ENCODE measurements around the gene CDK8. TPM values are rescaled to one million over a fixed set of nuclear protein-coding genes. Genes with fewer than 3 reads are reported as not detected.

The CDK8 gene
- total and polyA plus RNA-seq, 9 of the 15 experiments (the other 6 are each of a cell fraction or from before 2014, with no cell fraction given): 11.3 to 33.7 (median 20.3) TPM

DNA sequence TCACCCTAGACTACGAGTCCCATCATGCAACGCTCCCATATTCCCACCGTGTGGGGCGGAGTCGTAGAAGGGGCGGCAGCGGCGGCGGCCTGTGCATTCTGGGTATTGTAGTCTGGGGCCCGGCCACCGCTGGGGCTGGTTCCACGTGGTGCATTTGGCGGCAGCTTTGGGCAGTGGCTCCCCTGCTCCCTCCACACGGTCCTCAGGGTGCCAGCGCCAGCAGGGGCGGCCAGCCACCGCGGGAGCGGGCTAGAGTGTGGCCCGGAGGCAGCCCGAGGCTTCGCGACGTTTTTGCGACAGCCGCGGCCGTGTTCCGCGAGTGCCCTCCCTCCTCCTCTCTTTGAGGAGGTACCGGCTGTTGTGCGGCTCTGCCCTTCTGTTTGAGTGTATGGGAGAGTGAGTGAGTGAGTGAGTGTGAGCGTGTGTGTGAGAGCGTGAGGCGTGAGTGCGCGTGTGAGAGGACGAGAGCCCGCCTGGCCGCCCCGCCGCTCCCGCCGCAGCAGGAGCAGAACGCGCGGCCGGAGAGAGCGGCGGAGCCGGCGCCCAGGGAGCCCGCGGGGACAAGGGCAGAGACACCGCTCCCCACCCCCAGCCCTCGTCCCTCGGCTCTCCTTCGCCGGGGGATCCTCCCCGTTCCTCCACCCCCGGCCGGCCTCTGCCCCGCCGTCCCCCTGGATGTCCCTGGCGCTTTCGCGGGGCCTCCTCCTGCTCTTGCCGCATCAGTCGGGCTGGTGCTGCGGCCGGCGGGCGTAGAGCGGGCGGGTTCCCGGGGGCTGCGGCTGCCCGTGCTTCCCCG lies at the start of gene CDK8 (continued):
- TF ChIP-seq CREB1 (IDR thresholded peaks at IDR 0.05): peak; percentile 49
- peak; percentile 11; the same call in 1 of the 2 replicates for TF ChIP-seq CREB1 (CRISPR knock-in tag; IDR thresholded peaks at IDR 0.05)
- no peak for TF ChIP-seq SFPQ (IDR thresholded peaks at IDR 0.05; ENCODE audit: low read depth, low read length)
- TF ChIP-seq ZNF507 (tag; conservative IDR thresholded peaks at IDR 0.05): no peak
- TF ChIP-seq NRF1 (conservative IDR thresholded peaks at IDR 0.05 in 1 of 2, IDR thresholded peaks at IDR 0.05 in 1 of 2): peak; percentile 36 to 44; a peak in 1 of 4 replicates
- peak; percentile 81 for TF ChIP-seq CREM (IDR thresholded peaks at IDR 0.05; ENCODE audit: low read depth)
- TF ChIP-seq, protein P1, sequence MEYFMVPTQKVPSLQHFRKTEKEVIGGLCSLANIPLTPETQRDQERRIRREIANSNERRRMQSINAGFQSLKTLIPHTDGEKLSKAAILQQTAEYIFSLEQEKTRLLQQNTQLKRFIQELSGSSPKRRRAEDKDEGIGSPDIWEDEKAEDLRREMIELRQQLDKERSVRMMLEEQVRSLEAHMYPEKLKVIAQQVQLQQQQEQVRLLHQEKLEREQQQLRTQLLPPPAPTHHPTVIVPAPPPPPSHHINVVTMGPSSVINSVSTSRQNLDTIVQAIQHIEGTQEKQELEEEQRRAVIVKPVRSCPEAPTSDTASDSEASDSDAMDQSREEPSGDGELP (CRISPR knock-in tag; IDR thresholded peaks at IDR 0.05; ENCODE audit: borderline replicate concordance): peak; percentile 59; the same call in 1 of the 2 replicates
- no peak for TF ChIP-seq E2F1 (CRISPR knock-in tag; IDR thresholded peaks at IDR 0.05)
- peak; percentile 24; the same call in 1 of the 2 replicates for TF ChIP-seq EGR1 (conservative IDR thresholded peaks at IDR 0.05)
- TF ChIP-seq ZFX (CRISPR knock-in tag; IDR thresholded peaks at IDR 0.05): peak; percentile 49
- TF ChIP-seq, protein P2, sequence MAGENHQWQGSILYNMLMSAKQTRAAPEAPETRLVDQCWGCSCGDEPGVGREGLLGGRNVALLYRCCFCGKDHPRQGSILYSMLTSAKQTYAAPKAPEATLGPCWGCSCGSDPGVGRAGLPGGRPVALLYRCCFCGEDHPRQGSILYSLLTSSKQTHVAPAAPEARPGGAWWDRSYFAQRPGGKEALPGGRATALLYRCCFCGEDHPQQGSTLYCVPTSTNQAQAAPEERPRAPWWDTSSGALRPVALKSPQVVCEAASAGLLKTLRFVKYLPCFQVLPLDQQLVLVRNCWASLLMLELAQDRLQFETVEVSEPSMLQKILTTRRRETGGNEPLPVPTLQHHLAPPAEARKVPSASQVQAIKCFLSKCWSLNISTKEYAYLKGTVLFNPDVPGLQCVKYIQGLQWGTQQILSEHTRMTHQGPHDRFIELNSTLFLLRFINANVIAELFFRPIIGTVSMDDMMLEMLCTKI (IDR thresholded peaks at IDR 0.05; ENCODE audit: partially characterized antibody): no peak
- no peak for TF ChIP-seq ZNF134 (CRISPR knock-in tag; conservative IDR thresholded peaks at IDR 0.05)
- no peak for TF ChIP-seq NCOA1 (IDR thresholded peaks at IDR 0.05; ENCODE audit: low read depth)
- TF ChIP-seq ZNF696 (CRISPR knock-in tag; conservative IDR thresholded peaks at IDR 0.05): no peak
- peak; percentile 95 for TF ChIP-seq ETS1 (conservative IDR thresholded peaks at IDR 0.05; ENCODE audit: control insufficient read depth, low read depth, low read length)
- no peak for TF ChIP-seq SMARCE1 (IDR thresholded peaks at IDR 0.05)
- TF ChIP-seq NBN (IDR thresholded peaks at IDR 0.05; ENCODE audit: low read depth): no peak
- TF ChIP-seq RFX7 (CRISPR knock-in tag; IDR thresholded peaks at IDR 0.05): no peak
- peak; percentile 95 for TF ChIP-seq ZNF263 (CRISPR knock-in tag; IDR thresholded peaks at IDR 0.05; ENCODE audit: borderline replicate concordance)
- no peak for TF ChIP-seq GTF2E2 (tag; IDR thresholded peaks at IDR 0.05)
- no peak for TF ChIP-seq HNRNPK (IDR thresholded peaks at IDR 0.05; ENCODE audit: low read depth, low read length, poor library complexity, severe bottlenecking)

Measured in K562 (cell line).